ENCODE data around the gene PAK3. TPM values are rescaled to one million over a fixed set of nuclear protein-coding genes. Genes with fewer than 3 reads are reported as not detected.

PAK3 gene
- total and polyA plus RNA-seq, 2 of the 8 experiments (the other 6 are each of a cell fraction or from before 2014, with no cell fraction given) = 0.80 to 7.2 TPM

GRCh38 chrX:111114806-111115205 is 18.8 kb downstream of the PAK3 start:
- FAIRE-seq (no peak), DNase-seq (ENCODE audit: low read depth in 1 of 2, low spot score in 2 of 2) (no peak)
- no peak for TF ChIP-seq RNF2 (IDR thresholded peaks at IDR 0.05; ENCODE audit: borderline replicate concordance, low read depth, low read length, missing control alignments, poor library complexity, severe bottlenecking)
- TF ChIP-seq SAP30 (IDR thresholded peaks at IDR 0.05; ENCODE audit: insufficient read depth, insufficient replicate concordance, low read length) = no peak
- TF ChIP-seq CEBPB (IDR thresholded peaks at IDR 0.05; ENCODE audit: low read depth, low read length) = no peak
- no peak for TF ChIP-seq BRCA1 (IDR thresholded peaks at IDR 0.05; ENCODE audit: low read depth, low read length)
- TF ChIP-seq POLR2A (IDR thresholded peaks at IDR 0.05; ENCODE audit: control extremely low read depth in 1 of 2, low read depth in 2 of 2, low read length in 2 of 2) = no peak
- TF ChIP-seq HDAC2 (IDR thresholded peaks at IDR 0.05; ENCODE audit: borderline replicate concordance in 1 of 2, low read depth in 2 of 2, low read length in 2 of 2) = no peak
- no peak for TF ChIP-seq RXRA (IDR thresholded peaks at IDR 0.05; ENCODE audit: insufficient read depth, low read depth, low read length)
- TF ChIP-seq ATF2 (IDR thresholded peaks at IDR 0.05; ENCODE audit: low read length) = no peak
- TF ChIP-seq RBBP5 (IDR thresholded peaks at IDR 0.05; ENCODE audit: borderline replicate concordance, low read depth, low read length) = no peak
- Histone ChIP-seq H4K5ac (ENCODE audit: insufficient read length, low read depth, low read length) (no peak overlapping the region), H3K4me3 (ENCODE audit: extremely low read depth in 1 of 4, insufficient read depth in 2 of 4, low read depth in 3 of 4, low read length in 4 of 4) (no peak overlapping the region), H3K14ac (ENCODE audit: insufficient read length) (no peak overlapping the region), H3K9ac (replicated peaks in 1 of 4; ENCODE audit: extremely low read depth in 1 of 4, low read depth in 3 of 4, low read length in 3 of 4) (no peak overlapping the region), H2BK5ac (ENCODE audit: low read depth, low read length) (no peak overlapping the region), H3K4me1 (replicated peaks in 1 of 4; ENCODE audit: control insufficient read depth in 3 of 4, insufficient read depth in 4 of 4, low read length in 3 of 4) (no peaks in the 10 kb centered on the region), H3K4ac (replicated peaks; ENCODE audit: insufficient read length, low read depth, low read length) (no peak overlapping the region), H2AFZ (ENCODE audit: low read length) (no peak overlapping the region), H3K23me2 (ENCODE audit: low read depth, low read length) (no peaks in the 10 kb centered on the region), H3K4me2 (ENCODE audit: insufficient read depth in 1 of 2, low read depth in 2 of 2, low read length in 2 of 2) (no peak overlapping the region), H3K9me3 (ENCODE audit: insufficient read depth in 2 of 2, low read depth in 1 of 2, low read length in 1 of 2) (no peaks in the 10 kb centered on the region), H3K27me3 (replicated peaks in 1 of 4; ENCODE audit: control insufficient read depth in 3 of 4, extremely low read depth in 1 of 4, insufficient read depth in 3 of 4, low read length in 3 of 4) (no peaks in the 10 kb centered on the region), H3K23ac (ENCODE audit: insufficient read length) (no peak overlapping the region), H4K91ac (replicated peaks; ENCODE audit: insufficient read length, low read length) (no peak overlapping the region), H3K36me3 (ENCODE audit: control insufficient read depth in 2 of 4, insufficient read depth in 4 of 4, low read length in 3 of 4) (peaks cover 0 to 11% (median 0%) of the 10 kb centered on the region in 4 experiments; a peak in 2 of 8 replicates), H3K56ac (replicated peaks; ENCODE audit: insufficient read length, low read depth, low read length) (no peak overlapping the region), H2BK20ac (ENCODE audit: low read length) (no peak overlapping the region), H2AK5ac (ENCODE audit: low read depth, low read length) (no peak overlapping the region), H3K18ac (ENCODE audit: extremely low read depth, low read length) (no peak overlapping the region), H2BK15ac (ENCODE audit: low read length) (no peak overlapping the region), H3K79me2 (ENCODE audit: control insufficient read depth in 1 of 2, insufficient read depth in 2 of 2, low read length in 2 of 2) (no peaks in the 10 kb centered on the region), H2BK12ac (ENCODE audit: low read depth, low read length) (no peak overlapping the region), H2BK120ac (replicated peaks; ENCODE audit: low read depth, low read length) (no peak overlapping the region), H3K79me1 (ENCODE audit: low read depth, low read length) (no peaks in the 10 kb centered on the region), H3K27ac (ENCODE audit: low read depth, low read length) (no peak overlapping the region), H4K20me1 (replicated peaks in 1 of 2; ENCODE audit: control insufficient read depth in 1 of 2, insufficient read depth in 2 of 2, low read length in 2 of 2) (no peaks in the 10 kb centered on the region), H4K8ac (ENCODE audit: extremely low read depth, insufficient read depth, low read length) (no peak overlapping the region)
- POLR2A ChIA-PET (ENCODE audit: partially characterized antibody) = no interaction called here
- CTCF ChIA-PET (ENCODE audit: partially characterized antibody) = no interaction called here
- 100% methylated on average over 1 of the region's 1 CpG; no CpG with 5 or more reads in 1 of the 2 experiments for WGBS, 2 experiments (ENCODE audit: extremely low coverage in 1 of 2, insufficient coverage in 1 of 2, insufficient read length in 1 of 2, insufficient replicate concordance in 2 of 2, low coverage in 1 of 2, low lambda C conversion rate in 2 of 2, missing lambda C conversion rate in 1 of 2)
